GM23248 (cell line): Measurements from ENCODE around the gene LAMB3. TPM values are rescaled to one million over a fixed set of nuclear protein-coding genes. Genes with fewer than 3 reads are reported as not detected.

ENCODE experiments used
- DNase-seq: peaks from one replicate; pipeline ENCODE4 v3.0.0-alpha.2; 2015
- H2AFZ ChIP-seq: fragments of 200-600 bp; sonication (generic); 2 replicates; pipeline ENCODE4 v1.6.1; 2016; ENCODE audit warnings: antibody characterized with exemption
- H3F3A ChIP-seq: fragments of 200-600 bp; sonication (generic); 2 replicates; pipeline ENCODE4 v1.6.1; 2016; ENCODE audit warnings: mild to moderate bottlenecking, antibody characterized with exemption, mixed run types; ENCODE audit not compliant: insufficient read depth
- H3K27ac ChIP-seq: fragments of 200-600 bp; sonication (generic); 2 replicates; pipeline ENCODE4 v1.5.1; 2016; ENCODE audit warnings: mild to moderate bottlenecking
- H3K27me3 ChIP-seq: fragments of 200-600 bp; sonication (generic); replicated peaks from 2 replicates; pipeline ENCODE4 v1.6.1; 2016; ENCODE audit warnings: mild to moderate bottlenecking; ENCODE audit not compliant: insufficient read depth
- H3K36me3 ChIP-seq: fragments of 200-600 bp; sonication (generic); 2 replicates; pipeline ENCODE4 v1.6.1; 2016; ENCODE audit warnings: low read depth, mild to moderate bottlenecking
- H3K4me1 ChIP-seq: fragments of 200-600 bp; sonication (generic); 2 replicates; pipeline ENCODE4 v1.6.1; 2016; ENCODE audit warnings: mild to moderate bottlenecking; ENCODE audit not compliant: insufficient read depth
- H3K4me2 ChIP-seq: fragments of 200-600 bp; sonication (generic); one replicate; pipeline ENCODE4 v1.6.1; 2016; ENCODE audit warnings: mild to moderate bottlenecking; ENCODE audit not compliant: unreplicated experiment
- H3K4me3 ChIP-seq: fragments of 200-600 bp; sonication (generic); 2 replicates; pipeline ENCODE4 v1.5.1; 2016; ENCODE audit warnings: mild to moderate bottlenecking
- H3K79me2 ChIP-seq: fragments of 200-600 bp; sonication (generic); 2 replicates; pipeline ENCODE4 v1.6.1; 2016; ENCODE audit warnings: mild to moderate bottlenecking; ENCODE audit not compliant: insufficient read depth
- H3K9ac ChIP-seq: fragments of 200-600 bp; sonication (generic); 2 replicates; pipeline ENCODE4 v1.6.1; 2016; ENCODE audit warnings: mild to moderate bottlenecking
- H3K9me2 ChIP-seq: fragments of 200-600 bp; sonication (generic); 2 replicates; pipeline ENCODE4 v1.6.1; 2016; ENCODE audit warnings: mixed run types, mild to moderate bottlenecking, moderate library complexity; ENCODE audit not compliant: insufficient read depth
- H3K9me3 ChIP-seq: fragments of 200-600 bp; sonication (generic); one replicate; pipeline ENCODE4 v1.6.1; 2017; ENCODE audit warnings: low read depth
- H4K20me1 ChIP-seq: fragments of 200-600 bp; sonication (generic); 2 replicates; pipeline ENCODE4 v1.6.0; 2016; ENCODE audit not compliant: insufficient read depth
- EZH2 ChIP-seq: fragments of 200-600 bp; sonication (generic); IDR thresholded peaks from 2 replicates; pipeline ENCODE4 v1.6.1; 2018; ENCODE audit warnings: antibody characterized with exemption, mild to moderate bottlenecking; ENCODE audit not compliant: insufficient read depth, poor library complexity, severe bottlenecking
- EZH2phosphoT487 ChIP-seq: fragments of 200-600 bp; sonication (generic); IDR thresholded peaks from 2 replicates; pipeline ENCODE4 v1.6.1; 2018; ENCODE audit warnings: antibody characterized with exemption, moderate library complexity, mild to moderate bottlenecking, low read depth; ENCODE audit not compliant: insufficient read depth
- WGBS, 2 experiments: methylation state at CpG; one replicate each; pipeline ENCODE4 v1.1.6; 2015 to 2017; ENCODE audit warnings: low lambda C conversion rate in 2 of 2, low coverage in 1 of 2; ENCODE audit errors: missing lambda C conversion rate in 2 of 2; 5-methylcytosine and 5-hydroxymethylcytosine counted together
- in situ Hi-C: fragments of 300-500 bp; cut with MboI; formaldehyde crosslinking; loops from 2 replicates; pipeline ENCODE4 v1.15.0; 2020
- polyA plus RNA-seq: library from polyadenylated mRNA; unstranded; fragments of >200 nt; fragmentation: Nextera tagmentation; extraction: Ambion mirVana; gene quantifications from 2 replicates; pipeline ENCODE4 v1.2.1, GENCODE V29; 2016
- total RNA-seq: library from RNA; depleted of rRNA; stranded (reverse); fragments of >200 nt; shearing (Covaris generic); gene quantifications from 2 replicates; pipeline ENCODE4 v1.2.3, GENCODE V29; 2014

Gene LAMB3
- total and polyA plus RNA-seq, 2 experiments from 2014 or later = 3.0 to 6.8 TPM

GRCh38 chr1:209583408-209583807 lies 68.8 kb downstream of the LAMB3 start, which contains the start of gene CAMK1G:
Gene CAMK1G (plus strand): TSS chr1:209583714. CDS start chr1:209594984, 11,270 bp downstream.
- peak; percentile 78 for DNase-seq
- Histone ChIP-seq H3K9me3 (no peaks in the 10 kb centered on the region), H3K9me2 (no peaks in the 10 kb centered on the region), H3K4me2 (peak within 1 kb of the TSS; percentile 56), H3K36me3 (no peaks in the 10 kb centered on the region), H3K27ac (no peak within 1 kb of the TSS), H3K4me1 (peaks cover 8% of the 10 kb centered on the region; the same call in 1 of the 2 replicates), H4K20me1 (no peaks in the 10 kb centered on the region), H3K9ac (no peak within 1 kb of the TSS), H2AFZ (0 out of 2 replicates have a peak within 1 kb of the TSS, but pooled peaks have one; percentile 49), H3K4me3 (peak within 1 kb of the TSS; percentile 22; the same call in 1 of the 2 replicates), H3K27me3 (peaks cover 29% of the 10 kb centered on the region), H3K79me2 (no peaks in the 10 kb centered on the region), H3F3A (no peaks in the 10 kb centered on the region; the same call in 1 of the 2 replicates)
- in situ Hi-C loops = loop anchor here (25.0 kb wide), 1 partner anchor 404 kb away; no protein-coding TSS in a partner anchor
- TF ChIP-seq EZH2 (no peak), EZH2phosphoT487 (no peak)
- WGBS, 2 experiments = 5 to 12% methylated on average over 6 of the region's 6 CpGs

- in situ Hi-C loops = loop anchor here (25.0 kb wide), 1 partner anchor 407 kb away; no protein-coding TSS in a partner anchor
- TF ChIP-seq EZH2 = no peak
- TF ChIP-seq EZH2phosphoT487 = no peak
- DNase-seq = peak; percentile 31
These were observed 71.6 kb downstream of the LAMB3 start for GRCh38 chr1:209580577-209580976.

GRCh38 chr1:209577346-209577745 lies 74.9 kb downstream of the LAMB3 start:
- no peak overlapping the region for H2AFZ ChIP-seq
- in situ Hi-C loops = loop anchor here (5.0 to 25.0 kb wide), 2 partner anchors 110 to 410 kb away; no protein-coding TSS in a partner anchor

More at GRCh38 chr1:209580577-209580976, 71.6 kb downstream of the LAMB3 start:
- 53 to 58% methylated on average over 2 of the region's 2 CpGs for WGBS, 2 experiments
- Histone ChIP-seq H3K9me3 (no peaks in the 10 kb centered on the region), H3K9ac (no peak overlapping the region), H3K4me3 (no peak overlapping the region), H3K4me2 (no peak overlapping the region), H3K27me3 (peaks cover 21% of the 10 kb centered on the region), H3K36me3 (no peaks in the 10 kb centered on the region), H3K79me2 (no peaks in the 10 kb centered on the region), H4K20me1 (no peaks in the 10 kb centered on the region), H3K27ac (no peak overlapping the region), H3K9me2 (no peaks in the 10 kb centered on the region), H3K4me1 (peaks cover 8% of the 10 kb centered on the region; the same call in 1 of the 2 replicates), H2AFZ (no peak overlapping the region), H3F3A (no peaks in the 10 kb centered on the region; the same call in 1 of the 2 replicates)

DNA sequence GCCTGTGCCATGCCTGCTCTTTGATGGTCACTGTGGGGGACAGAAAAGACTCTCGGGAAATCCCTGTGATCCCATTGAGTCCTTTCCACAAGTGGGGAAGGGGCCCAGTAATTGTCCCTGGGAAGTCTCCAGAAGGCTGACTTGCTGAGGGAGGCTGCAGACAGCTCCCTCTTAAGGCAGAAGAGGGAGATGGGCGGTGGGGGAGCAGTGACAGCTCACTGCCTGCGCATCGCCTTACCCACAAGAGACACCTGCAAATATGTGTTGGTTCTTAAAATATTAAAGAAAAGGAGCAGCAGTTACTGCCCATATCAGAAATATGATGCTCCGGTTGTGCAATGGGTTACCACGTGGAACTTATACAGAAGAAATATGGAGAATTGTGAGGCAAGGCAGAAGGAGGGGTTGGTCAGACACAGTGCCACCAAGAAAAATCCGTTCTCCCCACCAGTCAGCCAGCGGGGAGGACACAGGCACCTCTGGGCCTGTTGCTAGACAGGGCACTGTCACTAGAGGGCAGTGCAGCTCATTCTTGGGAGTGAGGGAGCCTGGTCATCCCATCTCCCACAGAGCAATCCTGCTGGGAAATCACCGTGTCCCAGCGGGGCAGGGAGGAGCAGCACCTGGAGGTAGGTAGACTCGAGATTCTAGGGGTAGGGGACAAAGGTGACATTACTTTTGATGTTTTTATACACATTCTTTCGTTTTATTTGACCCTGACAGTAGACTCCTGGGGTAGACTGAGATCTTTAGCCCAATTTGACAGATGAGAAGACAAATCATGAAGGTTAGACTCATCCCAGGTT lies 75.6 kb downstream of the LAMB3 start:
- Histone ChIP-seq H3K9me2 (no peaks in the 10 kb centered on the region), H3F3A (no peaks in the 10 kb centered on the region; the same call in 1 of the 2 replicates), H3K36me3 (no peaks in the 10 kb centered on the region), H4K20me1 (no peaks in the 10 kb centered on the region), H3K27ac (no peak overlapping the region), H2AFZ (no peak overlapping the region), H3K79me2 (no peaks in the 10 kb centered on the region), H3K4me3 (no peak overlapping the region), H3K9ac (no peak overlapping the region), H3K4me1 (no peaks in the 10 kb centered on the region; the same call in 1 of the 2 replicates), H3K27me3 (peaks cover 13% of the 10 kb centered on the region), H3K9me3 (no peaks in the 10 kb centered on the region), H3K4me2 (no peak overlapping the region)
- in situ Hi-C loops = loop anchor here (5.0 to 25.0 kb wide), 2 partner anchors 111 to 411 kb away; no protein-coding TSS in a partner anchor
- peak; percentile 80 for DNase-seq
- 9 to 18% methylated on average over 12 of the region's 12 CpGs for WGBS, 2 experiments
- no peak for TF ChIP-seq EZH2phosphoT487
- no peak for TF ChIP-seq EZH2

More at GRCh38 chr1:209577346-209577745, 74.9 kb downstream of the LAMB3 start:
- H4K20me1 ChIP-seq = no peaks in the 10 kb centered on the region
- peaks cover 6% of the 10 kb centered on the region; the same call in 1 of the 2 replicates for H3K27me3 ChIP-seq
- H3K4me2 ChIP-seq = no peak overlapping the region
- H3K9ac ChIP-seq = no peak overlapping the region
- H3K27ac ChIP-seq = no peak overlapping the region
- H3K36me3 ChIP-seq = no peaks in the 10 kb centered on the region
- H3K79me2 ChIP-seq = no peaks in the 10 kb centered on the region
- H3K9me2 ChIP-seq = no peaks in the 10 kb centered on the region
- peak; percentile 40 for DNase-seq
- no peaks in the 10 kb centered on the region; the same call in 1 of the 2 replicates for H3F3A ChIP-seq
- no peak for TF ChIP-seq EZH2
- TF ChIP-seq EZH2phosphoT487 = no peak
- H3K4me3 ChIP-seq = no peak overlapping the region
- no peaks in the 10 kb centered on the region; the same call in 1 of the 2 replicates for H3K4me1 ChIP-seq
- 75 to 82% methylated on average over 3 of the region's 3 CpGs for WGBS, 2 experiments
- H3K9me3 ChIP-seq = no peaks in the 10 kb centered on the region
